Fibroblast of villous mesenchyme (primary cell): ENCODE measurements around the gene DDX18. TPM values are rescaled to one million over a fixed set of nuclear protein-coding genes. Genes with fewer than 3 reads are reported as not detected.

ENCODE experiments used
- DNase-seq: peaks from one replicate; pipeline ENCODE4 v3.0.0-alpha.2; 2010; ENCODE audit warnings: low read depth
- H3K4me3 ChIP-seq: 2 replicates; pipeline ENCODE4 v1.5.1; 2011; ENCODE audit warnings: low read depth, mild to moderate bottlenecking, low read length
- total RNA-seq: library from RNA; depleted of rRNA; stranded (reverse); fragments of >200 nt; gene quantifications from 2 replicates; pipeline ENCODE4 v1.2.3, GENCODE V29; 2012
- TF ChIP-seq, protein P1 (sequence below): IDR thresholded peaks from 2 replicates; pipeline ENCODE4 v1.5.1; 2012; ENCODE audit warnings: low read depth, mild to moderate bottlenecking, low read length; ENCODE audit not compliant: insufficient read depth

The DDX18 gene
- total RNA-seq, 1 donor, result 61.7 TPM

GRCh38 chr2:117858336-117858735, 43.8 kb downstream of the DDX18 start:
- H3K4me3 ChIP-seq, result no peak overlapping the region
- TF ChIP-seq, protein P1, sequence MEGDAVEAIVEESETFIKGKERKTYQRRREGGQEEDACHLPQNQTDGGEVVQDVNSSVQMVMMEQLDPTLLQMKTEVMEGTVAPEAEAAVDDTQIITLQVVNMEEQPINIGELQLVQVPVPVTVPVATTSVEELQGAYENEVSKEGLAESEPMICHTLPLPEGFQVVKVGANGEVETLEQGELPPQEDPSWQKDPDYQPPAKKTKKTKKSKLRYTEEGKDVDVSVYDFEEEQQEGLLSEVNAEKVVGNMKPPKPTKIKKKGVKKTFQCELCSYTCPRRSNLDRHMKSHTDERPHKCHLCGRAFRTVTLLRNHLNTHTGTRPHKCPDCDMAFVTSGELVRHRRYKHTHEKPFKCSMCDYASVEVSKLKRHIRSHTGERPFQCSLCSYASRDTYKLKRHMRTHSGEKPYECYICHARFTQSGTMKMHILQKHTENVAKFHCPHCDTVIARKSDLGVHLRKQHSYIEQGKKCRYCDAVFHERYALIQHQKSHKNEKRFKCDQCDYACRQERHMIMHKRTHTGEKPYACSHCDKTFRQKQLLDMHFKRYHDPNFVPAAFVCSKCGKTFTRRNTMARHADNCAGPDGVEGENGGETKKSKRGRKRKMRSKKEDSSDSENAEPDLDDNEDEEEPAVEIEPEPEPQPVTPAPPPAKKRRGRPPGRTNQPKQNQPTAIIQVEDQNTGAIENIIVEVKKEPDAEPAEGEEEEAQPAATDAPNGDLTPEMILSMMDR, result no peak

GRCh38 chr2:117858892-117859531, 44.5 kb downstream of the DDX18 start:
- DNase-seq, result no peak
- TF ChIP-seq, protein P1, result no peak
- H3K4me3 ChIP-seq, result no peak overlapping the region

More at GRCh38 chr2:117858336-117858735, 43.8 kb downstream of the DDX18 start:
- no peak for DNase-seq

GRCh38 chr2:117859532-117859911, 45.0 kb downstream of the DDX18 start:
- TF ChIP-seq, protein P1, result no peak

GRCh38 chr2:117859924-117860647, 45.6 kb downstream of the DDX18 start:
- H3K4me3 ChIP-seq, result no peak overlapping the region
- TF ChIP-seq, protein P1, result no peak

More at GRCh38 chr2:117859532-117859911, 45.0 kb downstream of the DDX18 start:
- DNase-seq, result no peak
- no peak overlapping the region for H3K4me3 ChIP-seq

GRCh38 chr2:117862459-117862858, 48.0 kb downstream of the DDX18 start:
- no peak for DNase-seq
- H3K4me3 ChIP-seq, result no peak overlapping the region
- TF ChIP-seq, protein P1, result no peak

More at GRCh38 chr2:117859924-117860647, 45.6 kb downstream of the DDX18 start:
- no peak for DNase-seq

GRCh38 chr2:117875786-117876185, 61.3 kb downstream of the DDX18 start:
- no peak overlapping the region for H3K4me3 ChIP-seq
- TF ChIP-seq, protein P1, result no peak
- DNase-seq, result no peak

- TF ChIP-seq, protein P1, result no peak
- H3K4me3 ChIP-seq, result no peak overlapping the region
- no peak for DNase-seq
These were observed 64.5 kb downstream of the DDX18 start for GRCh38 chr2:117879003-117879402.
